ENCODE data around the gene NAPEPLD.

The NAPEPLD gene

DNA sequence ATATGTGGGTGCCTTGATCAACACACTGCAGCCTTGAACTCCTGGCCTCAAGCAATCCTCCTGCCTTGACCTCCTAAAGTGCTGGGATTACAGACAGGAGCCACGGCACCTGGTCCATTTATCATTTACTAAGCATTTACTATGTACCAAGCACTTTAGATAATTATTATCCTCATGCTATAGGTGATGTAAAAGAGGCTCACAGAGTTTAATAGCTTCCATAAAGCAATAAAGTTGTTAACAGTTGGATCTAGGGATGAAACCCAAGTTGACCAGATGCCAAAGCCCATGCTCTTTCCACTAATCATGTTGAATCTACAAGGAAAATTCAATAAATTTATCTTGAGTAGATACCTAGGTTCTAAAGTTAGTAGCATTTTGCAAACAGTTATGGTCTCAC lies 5.0 kb downstream of the NAPEPLD start:
- no peak for DNase-seq (ENCODE audit: low spot score)

DNA sequence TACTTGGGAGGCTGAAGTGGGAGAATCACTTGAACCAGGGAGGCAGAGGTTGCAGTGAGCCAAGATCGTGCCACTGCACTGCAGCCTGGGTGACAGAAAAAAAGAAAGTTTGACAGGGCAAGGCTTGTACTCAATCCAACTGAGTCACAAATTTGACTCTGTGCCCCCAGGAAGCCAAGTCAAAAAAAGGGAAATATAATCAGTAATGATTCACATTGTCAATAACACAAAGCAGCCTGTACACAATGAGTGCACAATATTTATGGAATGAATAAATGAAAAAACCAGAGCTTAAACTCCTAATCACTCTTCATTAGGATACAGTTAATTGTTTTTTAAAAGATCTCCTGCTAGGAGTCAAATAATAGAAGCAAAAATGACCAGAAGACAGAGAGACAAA lies 6.4 kb downstream of the NAPEPLD start:
- no peak for DNase-seq (ENCODE audit: low spot score)

DNA sequence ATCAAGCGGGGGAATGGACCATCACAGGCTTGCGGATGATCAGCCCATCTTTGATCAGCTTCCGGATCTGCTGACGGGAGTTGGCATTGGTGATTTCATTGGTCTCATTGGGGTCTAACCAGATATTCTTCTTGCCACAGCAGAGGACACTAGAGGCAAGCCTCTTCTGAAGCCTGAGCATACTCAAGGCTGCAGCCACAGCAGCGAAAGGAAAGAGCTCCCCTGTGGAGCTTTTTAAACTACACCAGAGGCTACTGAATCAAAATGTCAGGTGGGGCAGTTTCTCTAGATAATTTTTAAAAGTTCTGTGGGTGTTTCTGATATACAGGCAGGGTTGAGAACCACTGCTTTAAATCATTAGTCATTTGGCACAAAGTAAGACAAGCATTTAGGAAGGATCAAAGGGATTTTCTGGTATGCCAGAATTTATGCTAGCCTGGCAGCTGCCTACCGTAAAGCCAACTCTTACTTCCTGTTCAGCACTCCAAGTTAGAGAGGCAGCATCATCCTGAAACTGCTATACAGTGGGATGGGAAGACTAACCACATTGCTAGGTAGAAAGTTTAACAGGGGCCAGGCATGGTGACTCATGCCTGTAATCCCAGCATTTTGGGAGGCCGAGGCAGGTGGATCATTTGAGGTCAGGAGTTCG lies 7.0 kb downstream of the NAPEPLD start:
- no peak for DNase-seq (ENCODE audit: low spot score)

DNA sequence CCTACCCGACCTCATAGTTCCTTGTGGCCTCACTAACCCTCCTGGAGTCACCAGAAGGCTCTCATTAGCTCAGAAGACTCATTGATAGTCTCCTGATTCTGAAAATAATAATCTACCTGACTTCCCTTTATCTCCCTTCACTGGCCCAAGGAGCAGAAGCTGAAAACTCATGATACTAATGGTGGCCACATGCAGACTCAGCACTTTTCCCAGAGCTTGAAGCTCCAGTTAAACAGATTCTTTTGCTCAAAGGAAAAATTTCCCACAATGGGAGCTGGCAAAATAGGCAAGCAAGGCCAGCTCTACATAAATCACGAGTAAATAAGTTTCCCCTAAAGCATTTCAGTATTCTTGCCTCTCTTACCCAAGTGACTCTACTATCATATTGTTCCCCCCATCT lies 8.2 kb downstream of the NAPEPLD start:
- DNase-seq (ENCODE audit: low spot score), result no peak

DNA sequence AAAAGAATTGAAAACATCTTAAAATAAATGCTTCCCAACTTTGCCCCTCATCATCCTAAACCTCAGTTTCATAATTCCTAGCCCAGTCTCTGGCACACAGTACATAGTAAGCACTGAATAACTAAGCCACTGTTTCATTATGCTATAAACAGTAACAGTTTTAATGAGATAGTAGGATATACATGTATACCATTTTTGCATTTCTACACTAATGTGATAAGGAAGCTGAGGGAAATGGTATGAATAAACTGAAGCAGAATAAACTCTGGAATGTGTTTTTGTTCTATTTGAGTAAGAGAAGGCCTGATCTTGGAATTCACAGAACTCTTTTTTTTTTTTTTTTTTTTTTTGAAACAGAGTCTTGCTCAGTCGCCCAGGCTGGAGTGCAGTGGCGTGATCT lies 8.8 kb downstream of the NAPEPLD start:
- no peak for DNase-seq (ENCODE audit: low spot score)

DNA sequence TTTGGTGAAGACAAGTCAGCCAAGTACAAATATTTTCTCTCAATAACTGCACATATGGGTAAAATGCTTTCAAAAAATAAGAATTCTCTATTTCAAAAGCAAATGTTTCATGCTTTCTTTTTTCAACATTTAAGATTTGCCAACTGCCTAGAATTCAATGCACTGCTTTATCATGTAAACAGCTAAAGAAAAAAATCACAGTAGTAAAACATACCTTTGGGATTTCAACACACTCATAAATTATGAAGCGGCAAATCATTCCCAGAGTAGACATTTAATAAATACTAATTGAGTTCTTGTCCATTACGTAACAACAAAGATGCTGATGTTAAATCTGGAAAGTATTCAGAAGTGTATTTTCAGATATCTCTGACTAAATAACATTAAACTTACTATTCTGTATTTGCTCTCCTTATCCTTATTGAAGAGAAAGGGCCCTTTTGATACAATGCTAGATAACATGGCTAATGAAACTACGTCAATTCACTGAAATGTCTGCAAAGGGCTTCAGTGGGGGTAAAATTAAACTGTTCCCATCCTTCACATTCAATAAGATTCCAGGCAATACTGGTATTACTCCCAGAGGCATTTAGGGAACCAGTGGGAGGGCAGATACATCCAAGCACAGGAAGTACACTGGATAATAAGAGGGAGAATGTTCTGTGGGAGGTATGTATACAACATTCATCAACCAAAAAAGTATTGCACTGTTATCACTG lies 13.9 kb downstream of the NAPEPLD start:
- no peak for DNase-seq (ENCODE audit: low spot score)

DNA sequence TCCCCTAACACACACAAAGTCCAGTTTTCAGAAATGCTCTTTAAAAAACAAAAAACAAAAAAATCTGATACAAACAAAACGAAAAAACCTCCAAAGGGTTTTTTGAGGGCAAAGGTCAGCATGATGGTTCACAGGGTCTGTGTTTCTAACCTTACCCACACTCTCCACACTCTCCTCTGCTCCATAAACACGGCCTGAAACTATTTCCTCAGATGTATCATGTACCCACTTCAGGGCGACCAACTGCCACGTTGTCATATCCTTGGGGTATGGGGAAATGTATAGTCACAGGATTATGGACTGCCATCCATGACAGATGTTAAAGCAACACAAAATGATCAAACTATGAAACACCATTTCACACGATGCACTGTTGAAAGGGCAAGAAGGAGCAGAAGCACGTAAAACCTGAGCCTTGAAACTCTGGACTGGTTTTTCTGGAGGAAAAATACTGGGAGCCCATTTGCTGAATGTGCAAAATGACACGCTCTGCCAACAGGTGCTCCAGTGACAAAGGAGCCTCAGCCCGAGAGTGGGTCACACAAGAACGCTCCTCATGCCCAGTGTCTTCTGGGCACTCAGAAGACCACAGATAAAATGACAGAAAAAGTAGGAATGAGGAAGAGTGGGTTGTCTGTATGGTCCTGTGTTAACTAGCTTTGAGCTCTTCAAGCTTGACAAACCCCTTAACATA lies 15.8 kb downstream of the NAPEPLD start:
- no peak for DNase-seq (ENCODE audit: low spot score)

DNA sequence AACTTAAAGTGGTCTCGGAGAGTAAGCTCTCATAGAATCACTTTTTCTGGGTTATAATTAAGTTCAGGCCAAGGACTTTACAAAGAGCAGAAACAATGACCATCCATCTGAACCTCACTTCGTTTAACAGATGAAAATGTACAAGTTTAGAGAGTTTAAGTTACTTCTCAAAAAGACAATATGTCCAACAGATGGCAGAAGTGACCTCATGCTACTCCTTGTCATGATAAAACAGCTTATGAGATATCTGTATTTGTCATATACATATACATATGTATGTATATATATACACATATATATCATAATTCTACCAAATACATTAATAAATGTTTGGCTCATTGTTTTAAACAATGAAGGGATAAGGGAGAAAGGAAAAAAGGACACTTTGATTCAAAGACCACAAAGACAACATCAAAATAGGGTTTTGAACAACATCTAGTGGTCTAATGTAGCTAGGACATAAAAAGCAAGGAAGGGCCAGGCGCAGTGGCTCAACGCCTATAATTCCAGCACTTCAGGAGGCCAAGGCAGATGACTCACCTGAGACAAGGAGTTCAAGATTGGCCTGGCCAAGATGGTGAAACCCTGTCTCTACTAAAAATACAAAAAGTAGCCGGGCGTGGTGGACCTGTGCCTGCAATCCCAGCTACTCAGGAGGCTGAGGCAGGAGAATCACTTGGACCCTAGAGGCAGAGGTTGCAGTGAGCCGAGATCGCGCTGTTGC lies 17.8 kb downstream of the NAPEPLD start:
- DNase-seq (ENCODE audit: low spot score), result no peak

DNA sequence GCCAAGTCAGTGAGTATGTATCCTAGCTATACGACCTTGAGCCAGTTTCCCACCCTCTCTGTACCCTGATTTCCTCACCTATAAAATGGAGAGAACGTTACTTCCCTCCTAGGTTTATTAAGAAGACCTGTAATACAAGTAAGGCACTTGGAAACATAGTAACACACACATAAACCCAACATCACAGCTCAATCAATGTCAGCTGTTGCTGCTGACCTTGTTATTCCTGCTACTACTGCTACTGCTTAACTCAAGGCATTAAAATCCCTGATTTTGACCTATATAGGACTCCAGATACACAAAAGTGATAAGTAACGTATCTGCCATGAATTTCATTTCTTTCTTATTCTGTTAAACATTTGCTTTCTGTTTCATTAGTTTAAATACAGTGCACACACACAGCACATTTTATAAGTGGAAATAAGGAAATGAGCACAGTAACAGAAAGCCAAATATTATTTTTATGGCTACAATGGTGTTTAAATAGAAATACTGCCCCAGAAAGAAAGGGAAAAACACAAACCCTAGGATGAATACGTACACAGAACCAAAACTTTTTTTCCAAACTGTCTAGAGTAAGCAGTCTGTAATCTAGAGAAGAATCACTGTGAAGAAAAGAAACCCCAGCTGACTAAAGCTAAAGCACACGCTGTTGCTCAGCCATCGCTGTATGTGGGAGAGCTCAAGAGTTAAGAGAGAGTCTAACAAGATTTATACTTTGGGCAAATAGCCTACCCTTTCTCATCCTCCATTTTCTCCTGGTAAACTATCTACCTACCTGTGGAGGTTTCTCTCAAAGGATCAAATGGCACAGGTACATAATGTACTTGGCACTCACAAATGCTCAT lies 19.0 kb downstream of the NAPEPLD start:
- no peak for DNase-seq (ENCODE audit: low spot score)

DNA sequence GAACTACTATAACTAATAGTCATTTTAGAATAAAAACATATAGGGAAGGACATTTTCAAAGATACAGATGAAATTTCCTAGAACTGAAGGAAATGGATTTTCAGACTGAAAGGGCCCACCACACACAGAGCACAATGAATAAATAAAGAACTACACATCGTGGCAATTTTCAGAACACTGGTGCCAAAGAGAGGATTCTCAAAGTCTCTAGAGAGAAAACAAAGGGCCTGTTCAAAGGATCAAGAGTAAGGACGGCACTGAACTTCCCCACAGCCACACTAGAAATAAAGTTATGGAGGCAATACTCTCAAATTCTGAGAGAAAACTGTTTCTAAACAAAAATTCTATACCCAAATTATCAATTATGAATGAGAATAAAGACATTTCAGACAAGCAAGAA lies 21.9 kb downstream of the NAPEPLD start:
- DNase-seq (ENCODE audit: low spot score), result peak; percentile 93

DNA sequence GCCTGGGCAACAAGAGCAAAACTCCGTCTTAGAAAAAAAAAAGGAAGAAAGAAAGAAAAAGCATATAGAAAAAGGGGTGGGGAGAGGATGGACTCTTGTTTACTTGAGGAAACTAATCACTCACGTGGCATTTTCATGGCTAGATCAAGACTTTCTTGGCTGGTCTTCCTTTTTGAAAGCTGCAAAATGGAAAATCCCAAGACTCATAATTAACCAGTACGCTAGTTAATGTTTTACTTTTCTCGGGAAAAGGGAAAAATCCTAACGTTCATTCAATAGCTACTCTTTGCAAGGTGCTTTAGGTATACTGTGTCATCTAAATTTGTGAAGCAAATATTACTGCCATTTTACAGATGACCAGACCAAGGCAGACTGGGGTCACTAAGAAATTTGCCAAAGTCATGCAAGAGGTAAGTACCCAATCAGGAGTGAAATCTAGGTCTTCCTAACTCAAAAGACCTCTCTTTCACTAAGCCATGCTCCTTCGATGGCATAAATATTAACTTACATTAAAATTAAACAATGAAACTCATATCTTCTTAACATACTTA lies 24.4 kb downstream of the NAPEPLD start:
- no peak for DNase-seq (ENCODE audit: low spot score)

DNA sequence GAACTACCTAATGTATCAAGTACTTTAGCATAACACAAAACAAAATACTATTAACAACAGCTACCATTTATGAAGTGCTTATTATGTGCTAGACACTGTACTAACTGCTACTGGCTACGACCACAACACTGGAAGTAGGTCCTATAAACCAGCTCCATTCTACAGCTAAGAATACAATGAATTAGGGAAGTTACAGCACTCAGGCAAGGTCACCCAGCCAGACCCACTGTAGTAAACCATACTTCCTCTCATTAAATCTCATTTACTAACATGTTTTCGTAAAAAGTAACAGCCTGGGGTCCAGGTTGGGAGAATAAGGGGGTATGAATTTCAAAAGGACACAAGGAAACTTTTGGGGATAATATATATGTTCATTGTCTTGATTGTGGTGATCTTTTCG lies 25.4 kb downstream of the NAPEPLD start:
- DNase-seq (ENCODE audit: low spot score), result no peak

DNA sequence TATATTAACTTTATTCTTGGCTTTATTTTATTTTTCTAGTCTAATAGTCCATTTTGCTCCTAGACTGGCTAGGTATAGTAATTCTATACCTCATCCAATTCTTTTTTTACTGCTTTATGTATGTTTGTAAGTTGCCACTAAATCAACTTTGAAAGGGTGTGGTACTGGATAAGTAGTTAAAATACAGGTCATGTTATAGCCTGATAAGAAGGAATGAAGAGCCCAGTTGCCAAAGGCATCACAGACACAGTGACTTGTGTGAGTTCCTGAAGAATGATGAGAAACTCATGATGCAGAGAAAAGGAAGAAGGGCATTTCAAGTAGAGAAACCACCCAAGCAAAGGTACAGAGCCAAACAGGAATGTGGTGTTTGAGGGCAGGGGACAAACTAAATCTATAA lies 27.3 kb downstream of the NAPEPLD start:
- no peak for DNase-seq (ENCODE audit: low spot score)

DNA sequence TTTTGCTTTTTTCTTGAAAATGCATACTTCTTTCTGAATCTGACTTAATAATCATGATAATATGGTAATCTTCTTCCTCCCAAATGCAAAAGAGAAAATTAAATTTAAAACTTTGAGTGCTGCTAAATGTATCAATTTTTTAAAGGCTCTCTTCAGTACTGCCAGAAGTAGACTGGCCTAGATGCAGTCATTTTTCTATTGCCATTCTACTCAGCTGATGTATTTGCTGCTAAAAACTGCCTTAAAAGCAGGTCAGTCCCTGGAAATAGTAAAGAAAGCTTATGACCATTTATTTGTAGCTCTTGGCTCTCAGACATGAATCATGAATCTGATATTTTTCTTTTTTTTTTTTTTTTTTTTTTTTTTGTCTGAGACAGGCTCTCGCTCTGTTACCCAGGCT lies 28.5 kb downstream of the NAPEPLD start:
- DNase-seq (ENCODE audit: low spot score), result no peak

DNA sequence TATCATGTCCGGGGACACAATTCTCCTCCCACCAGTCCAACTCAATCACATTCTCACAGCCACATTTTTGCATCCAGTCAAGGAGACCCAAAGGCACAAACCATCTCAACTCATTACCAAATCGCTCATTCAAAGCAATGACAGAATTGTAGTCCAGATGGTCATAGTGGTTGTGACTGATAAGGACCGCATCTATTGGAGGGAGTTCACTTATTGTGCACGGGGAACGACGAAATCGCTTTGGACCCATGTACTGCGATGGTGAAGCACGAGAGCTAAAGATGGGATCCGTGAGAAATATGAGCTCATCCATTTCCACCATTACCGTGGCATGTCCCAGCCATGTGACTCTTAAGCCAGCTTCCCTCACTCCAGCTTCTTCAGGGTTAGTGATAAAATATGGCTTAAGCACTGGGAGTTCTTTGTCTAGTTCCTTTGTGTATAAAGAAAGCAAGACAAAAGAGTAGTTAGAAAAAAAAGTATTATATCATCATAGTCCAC lies 29.1 kb downstream of the NAPEPLD start:
- DNase-seq (ENCODE audit: low spot score), result no peak

DNA sequence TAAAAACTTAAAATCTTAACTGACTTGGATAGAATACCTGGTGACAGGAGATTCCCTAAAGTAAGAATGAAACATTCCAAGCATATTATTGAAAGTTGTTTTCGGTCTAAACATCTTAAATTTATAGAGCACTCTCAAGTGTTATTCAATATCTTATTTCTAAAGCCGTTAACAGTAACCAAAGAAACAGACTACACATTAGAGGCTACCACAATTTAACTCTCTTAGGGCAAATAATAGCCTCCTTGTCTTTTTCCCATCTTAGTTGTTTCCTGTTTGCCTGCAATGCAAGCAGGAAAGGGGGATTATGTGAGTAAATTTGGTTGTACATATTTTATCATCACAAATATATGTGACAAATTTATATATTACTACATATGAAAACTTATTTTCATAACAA lies 31.4 kb downstream of the NAPEPLD start:
- DNase-seq (ENCODE audit: low spot score), result no peak

DNA sequence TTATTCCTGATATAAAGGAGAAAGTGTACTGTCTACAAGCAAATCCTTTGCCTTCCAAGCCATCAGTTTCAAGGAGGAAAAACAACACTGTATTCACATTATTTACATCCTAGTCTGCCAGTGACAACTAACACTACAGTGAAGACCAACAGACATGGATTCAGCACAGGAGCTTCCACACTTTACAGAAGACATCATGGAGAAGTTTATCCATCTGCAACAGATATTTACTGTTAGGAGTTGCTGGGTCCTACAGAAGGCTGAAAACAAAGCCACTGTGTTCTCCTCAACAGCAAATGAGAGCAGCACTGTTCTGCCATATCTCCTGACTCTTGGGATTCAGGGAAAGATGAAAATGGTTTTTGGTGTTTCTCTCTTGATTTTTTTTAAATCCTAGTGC lies 31.9 kb downstream of the NAPEPLD start:
- peak; percentile 89 for DNase-seq (ENCODE audit: low spot score)

DNA sequence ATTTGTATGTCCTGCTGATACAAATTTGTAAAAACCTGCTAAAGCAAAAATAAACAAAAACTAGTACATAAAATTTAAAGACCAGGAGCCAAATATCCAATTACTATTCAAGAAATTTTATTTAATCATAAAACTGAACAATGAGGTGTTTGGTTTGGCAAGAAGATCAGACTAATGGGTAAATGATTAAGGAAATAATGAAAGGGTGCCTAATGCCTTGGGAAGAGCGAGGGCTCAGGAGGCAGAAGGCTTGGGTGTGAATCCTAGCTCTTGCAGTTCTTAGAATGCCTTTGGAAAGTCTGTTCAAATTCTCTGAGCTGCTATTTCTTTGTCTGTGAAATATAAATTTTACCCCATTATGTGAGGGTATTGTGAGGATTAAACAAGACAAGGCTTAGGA lies 32.4 kb downstream of the NAPEPLD start:
- DNase-seq (ENCODE audit: low spot score), result no peak

DNA sequence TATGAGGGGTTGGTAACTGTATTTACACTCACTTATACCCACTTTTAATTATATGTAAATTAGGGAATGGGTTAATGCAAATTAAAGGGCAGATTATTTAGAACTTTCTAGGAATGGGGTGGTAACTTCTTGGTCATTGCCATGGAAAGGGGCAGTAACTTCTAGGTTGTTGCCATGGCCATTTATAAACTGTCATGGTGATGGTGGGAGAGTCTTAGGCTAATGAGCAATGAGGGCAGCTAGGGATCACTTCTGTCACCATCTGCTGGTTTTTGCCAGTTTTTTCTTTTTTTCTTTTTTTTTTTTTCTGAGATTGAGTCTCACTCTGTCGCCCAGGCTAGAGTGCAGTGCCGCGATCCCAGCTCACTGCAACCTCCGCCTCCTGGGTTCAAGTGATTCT lies 33.1 kb downstream of the NAPEPLD start:
- DNase-seq (ENCODE audit: low spot score), result no peak

DNA sequence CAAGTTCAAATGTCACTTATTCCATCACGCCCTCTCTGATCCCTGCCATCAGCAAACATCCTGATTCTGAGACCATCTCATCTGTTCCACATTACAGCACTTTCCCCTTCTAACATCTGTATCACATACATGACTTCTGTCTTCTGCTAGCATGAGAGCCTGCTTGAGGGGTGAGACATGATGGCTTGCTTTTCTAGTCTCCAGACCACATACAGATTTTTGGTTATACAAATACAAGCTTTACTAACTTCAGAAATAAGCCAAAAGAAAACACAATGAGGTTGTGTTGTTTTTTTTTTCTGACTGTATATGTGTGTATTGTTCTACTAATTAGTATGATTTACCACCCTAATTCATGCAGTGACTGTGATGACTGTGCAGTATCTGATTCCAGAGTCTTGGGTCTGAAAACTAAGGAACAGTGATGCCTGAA lies 34.3 kb downstream of the NAPEPLD start:
- peak; percentile 82 for DNase-seq (ENCODE audit: low spot score)

DNA sequence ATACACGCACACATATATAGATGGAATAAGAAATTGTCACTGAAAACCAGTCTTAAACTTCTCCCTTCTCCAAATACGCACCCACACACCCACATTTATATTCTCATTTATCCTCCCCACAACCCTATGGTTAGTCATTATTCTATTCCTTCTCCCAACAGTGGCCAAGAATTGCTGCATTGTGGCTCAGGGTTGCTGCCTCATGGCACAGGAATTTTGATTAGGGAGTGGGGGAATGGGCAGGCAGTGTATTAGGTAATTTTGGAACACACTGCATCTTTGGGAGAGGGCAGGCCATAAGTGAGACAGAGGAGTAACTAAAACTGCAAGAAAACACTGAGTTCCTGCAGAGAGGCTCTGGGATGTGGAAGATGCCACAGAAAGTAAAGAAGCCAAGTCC lies 35.7 kb downstream of the NAPEPLD start:
- DNase-seq (ENCODE audit: low spot score), result no peak

All from globus pallidus (tissue), 1 donor.